GM23338 (cell line): ENCODE measurements around the gene TESK2.

ENCODE experiments used
- CREB1 ChIP-seq: fragments of 250-450 bp; sonication (Bioruptor Pico); IDR thresholded peaks from 2 replicates; pipeline ENCODE4 v1.5.0; 2020; ENCODE audit warnings: low read depth, mild to moderate bottlenecking, moderate library complexity
- CTCF ChIP-seq, 2 experiments: fragments of 200-600 bp in 1 of 2; sonication (generic) in 1 of 2; conservative IDR thresholded peaks; 2 replicates each; pipeline versions ENCODE4 v1.5.1 to v1.6.1; 2016 to 2017; ENCODE audit warnings: antibody characterized with exemption in 2 of 2, low read depth in 2 of 2, mild to moderate bottlenecking in 2 of 2, moderate library complexity in 1 of 2
- ETS1 ChIP-seq: IDR thresholded peaks from 2 replicates; pipeline ENCODE4 v1.6.1; 2016; ENCODE audit warnings: antibody characterized with exemption
- EZH2 ChIP-seq: fragments of 200-600 bp; sonication (generic); IDR thresholded peaks from one replicate; pipeline ENCODE4 v1.8.0; 2017; ENCODE audit warnings: antibody characterized with exemption, mild to moderate bottlenecking, low read depth; ENCODE audit not compliant: unreplicated experiment
- EZH2phosphoT487 ChIP-seq: fragments of 200-600 bp; sonication (generic); IDR thresholded peaks from one replicate; pipeline ENCODE4 v1.8.1; 2018; ENCODE audit warnings: antibody characterized with exemption; ENCODE audit not compliant: unreplicated experiment
- JUNB ChIP-seq: IDR thresholded peaks from one replicate; pipeline ENCODE4 v1.6.1; 2016; ENCODE audit warnings: antibody characterized with exemption; ENCODE audit not compliant: unreplicated experiment
- NANOG ChIP-seq: IDR thresholded peaks from 2 replicates; pipeline ENCODE4 v1.6.1; 2016; ENCODE audit warnings: antibody characterized with exemption, borderline replicate concordance
- POLR2AphosphoS5 ChIP-seq: IDR thresholded peaks from 2 replicates; pipeline ENCODE4 v1.6.1; 2016; ENCODE audit warnings: antibody characterized with exemption, low read depth
- REST ChIP-seq: IDR thresholded peaks from one replicate; pipeline ENCODE4 v1.6.1; 2018; ENCODE audit warnings: antibody characterized with exemption; ENCODE audit not compliant: unreplicated experiment
- STAT1 ChIP-seq: IDR thresholded peaks from one replicate; pipeline ENCODE4 v1.6.1; 2016; ENCODE audit warnings: antibody characterized with exemption; ENCODE audit not compliant: unreplicated experiment
- ZNF114 ChIP-seq: fragments of 250-450 bp; sonication (Bioruptor Pico); IDR thresholded peaks from 2 replicates; pipeline ENCODE4 v1.5.0; 2020; ENCODE audit warnings: mild to moderate bottlenecking, moderate library complexity
- ZNF331 ChIP-seq: fragments of 250-450 bp; sonication (Bioruptor Pico); IDR thresholded peaks from 2 replicates; pipeline ENCODE4 v1.5.0; 2020; ENCODE audit warnings: low read depth, mild to moderate bottlenecking, moderate library complexity
- ZNF462 ChIP-seq: fragments of 250-450 bp; sonication (Bioruptor Pico); IDR thresholded peaks from 2 replicates; pipeline ENCODE4 v1.5.0; 2020; ENCODE audit warnings: mild to moderate bottlenecking, moderate library complexity

GRCh38 chr1:45501505-45501859 is 10.5 kb upstream of the TESK2 start:
- no peak for TF ChIP-seq CTCF (conservative IDR thresholded peaks at IDR 0.05; ENCODE audit: low read depth in 2 of 2)
- no peak for TF ChIP-seq CREB1 (CRISPR knock-in tag)
- TF ChIP-seq EZH2, result no peak
- no peak for TF ChIP-seq ZNF114 (CRISPR knock-in tag)
- TF ChIP-seq EZH2phosphoT487, result no peak
- TF ChIP-seq POLR2AphosphoS5, result no peak
- TF ChIP-seq JUNB, result no peak
- TF ChIP-seq REST, result no peak
- no peak for TF ChIP-seq NANOG
- no peak for TF ChIP-seq ETS1
- no peak for TF ChIP-seq STAT1
- TF ChIP-seq ZNF462, result no peak
- no peak for TF ChIP-seq ZNF331
